ENCODE measurements around the gene NRARP. TPM values are rescaled to one million over a fixed set of nuclear protein-coding genes. Genes with fewer than 3 reads are reported as not detected.
"Not testable (repeated sequence)": the region's sequence is repeated elsewhere in the genome, so short reads cannot be mapped to it uniquely, and the experiment has no call there.

Gene NRARP
- total RNA-seq, 1 experiment from 2014 or later = 7.4 TPM

GRCh38 chr9:137341227-137341626, 39.2 kb upstream of the NRARP start:
- BruUV-seq (replicated peaks) = no TSS peak
- ChIA-PET POLR2A (ENCODE audit: low non-redundant PET) (no interaction called here), CTCF (no interaction called here)
- intact Hi-C loops (cut with micrococcal nuclease; ENCODE audit: unreplicated experiment) = no loop called here
- Histone ChIP-seq H3K4me1 (ENCODE audit: insufficient read depth, low read length, poor library complexity, severe bottlenecking) (no peaks in the 10 kb centered on the region), H3K9me3 (ENCODE audit: low read depth, low read length, poor library complexity, severe bottlenecking) (peaks cover 9% of the 10 kb centered on the region), H3K27me3 (replicated peaks; ENCODE audit: insufficient read depth, low read depth, low read length, poor library complexity) (no peaks in the 10 kb centered on the region), H3K36me3 (ENCODE audit: insufficient read depth, low read length, poor library complexity, severe bottlenecking) (no peaks in the 10 kb centered on the region), H3K27ac (ENCODE audit: low read depth, low read length, poor library complexity, severe bottlenecking) (no peak overlapping the region), H3K4me3 (ENCODE audit: low read depth, low read length, poor library complexity, severe bottlenecking) (no peak overlapping the region)
- no peak for DNase-seq (ENCODE audit: low spot score)
- TF ChIP-seq CTCF (conservative IDR thresholded peaks at IDR 0.05; ENCODE audit: low read depth, low read length) = no peak
- TF ChIP-seq EZH2 (IDR thresholded peaks at IDR 0.05; ENCODE audit: borderline replicate concordance, low read depth, low read length, poor library complexity, severe bottlenecking) = no peak

GRCh38 chr9:137339908-137340462, 37.9 kb upstream of the NRARP start:
- H3K4me3 ChIP-seq (ENCODE audit: low read depth, low read length, poor library complexity, severe bottlenecking); DNase-seq (ENCODE audit: low spot score); H3K4me1 ChIP-seq (ENCODE audit: insufficient read depth, low read length, poor library complexity, severe bottlenecking); POLR2A ChIA-PET (ENCODE audit: low non-redundant PET); H3K27ac ChIP-seq (ENCODE audit: low read depth, low read length, poor library complexity, severe bottlenecking); H3K27me3 ChIP-seq (replicated peaks; ENCODE audit: insufficient read depth, low read depth, low read length, poor library complexity); CTCF ChIA-PET; intact Hi-C loops (cut with micrococcal nuclease; ENCODE audit: unreplicated experiment); BruUV-seq (replicated peaks); H3K36me3 ChIP-seq (ENCODE audit: insufficient read depth, low read length, poor library complexity, severe bottlenecking): not testable (repeated sequence)
- peaks cover 10% of the 10 kb centered on the region for H3K9me3 ChIP-seq (ENCODE audit: low read depth, low read length, poor library complexity, severe bottlenecking)

GRCh38 chr9:137339045-137339907, 37.2 kb upstream of the NRARP start:
- H3K36me3 ChIP-seq (ENCODE audit: insufficient read depth, low read length, poor library complexity, severe bottlenecking) = no peaks in the 10 kb centered on the region
- H3K27ac ChIP-seq (ENCODE audit: low read depth, low read length, poor library complexity, severe bottlenecking) = no peak overlapping the region
- BruUV-seq (replicated peaks) = no TSS peak
- CTCF ChIA-PET = no interaction called here
- H3K4me1 ChIP-seq (ENCODE audit: insufficient read depth, low read length, poor library complexity, severe bottlenecking) = no peaks in the 10 kb centered on the region
- H3K4me3 ChIP-seq (ENCODE audit: low read depth, low read length, poor library complexity, severe bottlenecking) = no peak overlapping the region
- peaks cover 10% of the 10 kb centered on the region for H3K9me3 ChIP-seq (ENCODE audit: low read depth, low read length, poor library complexity, severe bottlenecking)
- no peak for DNase-seq (ENCODE audit: low spot score)
- no peak for TF ChIP-seq EZH2 (IDR thresholded peaks at IDR 0.05; ENCODE audit: borderline replicate concordance, low read depth, low read length, poor library complexity, severe bottlenecking)
- TF ChIP-seq CTCF (conservative IDR thresholded peaks at IDR 0.05; ENCODE audit: low read depth, low read length) = no peak
- POLR2A ChIA-PET (ENCODE audit: low non-redundant PET) = no interaction called here
- intact Hi-C loops (cut with micrococcal nuclease; ENCODE audit: unreplicated experiment) = no loop called here
- H3K27me3 ChIP-seq (replicated peaks; ENCODE audit: insufficient read depth, low read depth, low read length, poor library complexity) = no peaks in the 10 kb centered on the region
